DND-41 (cell line): Measurements from ENCODE around the gene PPARA.

Experiments used
- ATAC-seq: fragments of 200-7000 bp; cut with Tn5 transposase; 3 replicates; pipeline ENCODE4 v1.9.1; 2021; ENCODE audit warnings: low read depth; ENCODE audit not compliant: insufficient read depth
- DNase-seq: peaks from one replicate; pipeline ENCODE4 v3.0.0-alpha.2; 2020
- H2AFZ ChIP-seq: 2 replicates; pipeline ENCODE4 v1.6.0; 2012; ENCODE audit warnings: low read depth, low read length
- H3K27ac ChIP-seq: 2 replicates; pipeline ENCODE4 v1.5.1; 2012; ENCODE audit warnings: low read length, inconsistent platforms
- H3K27me3 ChIP-seq: fragments of 200-600 bp; sonication (generic); 2 replicates; pipeline ENCODE4 v1.6.0; 2012; ENCODE audit warnings: low read length, mild to moderate bottlenecking, inconsistent platforms; ENCODE audit not compliant: insufficient read depth, poor library complexity
- H3K36me3 ChIP-seq: 2 replicates; pipeline ENCODE4 v1.5.1; 2012; ENCODE audit warnings: low read length, inconsistent platforms; ENCODE audit not compliant: insufficient read depth
- H3K4me1 ChIP-seq: 2 replicates; pipeline ENCODE4 v1.5.1; 2012; ENCODE audit warnings: mild to moderate bottlenecking, low read length; ENCODE audit not compliant: insufficient read depth
- H3K4me2 ChIP-seq: 2 replicates; pipeline ENCODE4 v1.6.0; 2012; ENCODE audit warnings: mild to moderate bottlenecking, moderate library complexity, low read length, inconsistent platforms; ENCODE audit not compliant: insufficient read depth
- H3K4me3 ChIP-seq, 2 experiments: fragments of 200-600 bp in 1 of 2; shearing (Covaris generic) in 1 of 2; 2 replicates each; pipeline ENCODE4 v1.5.1; 2012 to 2016; ENCODE audit warnings: inconsistent platforms in 2 of 2, low read length in 2 of 2, mild to moderate bottlenecking in 2 of 2, low read depth in 1 of 2, moderate library complexity in 1 of 2
- H3K79me2 ChIP-seq: 2 replicates; pipeline ENCODE4 v1.6.0; 2012; ENCODE audit warnings: low read length, inconsistent platforms; ENCODE audit not compliant: insufficient read depth
- H3K9ac ChIP-seq: 2 replicates; pipeline ENCODE4 v1.6.0; 2012; ENCODE audit warnings: low read depth, mild to moderate bottlenecking, inconsistent platforms, low read length, moderate library complexity
- H3K9me3 ChIP-seq: 2 replicates; pipeline ENCODE4 v1.5.1; 2012; ENCODE audit warnings: low read length, moderate library complexity, mild to moderate bottlenecking, inconsistent platforms; ENCODE audit not compliant: insufficient read depth, severe bottlenecking
- H4K20me1 ChIP-seq: 2 replicates; pipeline ENCODE4 v1.6.0; 2012; ENCODE audit warnings: low read length; ENCODE audit not compliant: insufficient read depth
- EZH2 ChIP-seq: IDR thresholded peaks from 3 replicates; pipeline ENCODE4 v1.6.1; 2012; ENCODE audit warnings: borderline replicate concordance, low read depth, mild to moderate bottlenecking, moderate library complexity, low read length, inconsistent platforms; ENCODE audit not compliant: severe bottlenecking
- TF ChIP-seq, protein P1 (sequence below): IDR thresholded peaks from 2 replicates; pipeline ENCODE4 v1.5.1; 2012; ENCODE audit warnings: borderline replicate concordance, low read length, moderate library complexity, mild to moderate bottlenecking; ENCODE audit not compliant: poor library complexity, severe bottlenecking; ENCODE audit errors: extremely low read depth

The PPARA gene

DNA sequence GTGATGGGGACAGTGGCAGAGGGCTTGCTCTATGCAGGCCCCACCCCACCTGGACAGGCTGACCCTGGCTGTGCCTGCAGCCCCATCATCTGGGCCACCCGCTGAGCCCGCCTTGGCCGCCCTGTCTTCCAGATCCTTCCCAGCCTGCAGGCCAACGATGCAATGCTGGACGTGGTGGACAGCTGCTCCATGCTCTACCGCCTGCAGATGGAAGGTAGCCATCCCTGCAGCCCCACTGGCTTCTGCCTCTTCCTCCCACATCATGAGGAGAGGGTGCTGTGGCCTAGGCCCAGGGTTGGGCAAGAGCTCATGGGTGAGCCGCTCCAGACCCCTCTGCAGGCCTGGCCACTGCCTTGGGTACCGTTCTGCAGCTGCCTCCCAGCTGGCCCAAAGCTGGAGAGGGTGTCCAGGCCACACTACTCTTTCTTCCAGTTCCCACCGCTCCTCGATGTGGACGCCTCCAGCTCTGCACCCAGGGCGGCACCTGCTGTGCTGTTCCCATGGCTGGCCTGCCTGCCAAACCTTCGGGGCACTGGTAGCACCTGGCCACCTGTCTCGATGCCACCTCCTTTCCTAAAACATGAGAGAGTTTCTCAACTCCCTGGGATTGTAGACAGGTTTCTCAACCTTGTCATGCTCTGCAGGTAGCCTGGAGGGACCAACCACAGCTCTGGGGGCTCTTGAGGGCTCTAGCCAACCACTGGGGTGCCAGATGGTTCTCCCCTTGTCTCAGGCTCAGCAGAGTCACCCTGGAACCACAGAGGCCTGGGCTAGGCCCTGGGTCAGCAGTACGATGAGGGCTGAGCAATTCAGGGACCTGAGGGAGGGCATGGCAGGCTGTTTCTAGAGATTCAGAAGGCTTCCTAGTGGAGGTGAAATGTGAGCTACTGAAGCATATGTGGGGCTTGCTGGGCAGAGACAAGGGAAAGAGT lies 136.9 kb downstream of the PPARA start:
- peaks cover 54% of the 10 kb centered on the region for H3K36me3 ChIP-seq
- no peak for DNase-seq
- no peaks in the 10 kb centered on the region for H3K9me3 ChIP-seq
- no peak overlapping the region for H3K9ac ChIP-seq
- no peak overlapping the region for H3K4me2 ChIP-seq
- no peak overlapping the region for H3K4me3 ChIP-seq
- ATAC-seq: no peak
- H3K4me1 ChIP-seq: no peaks in the 10 kb centered on the region
- H3K79me2 ChIP-seq: no peaks in the 10 kb centered on the region
- TF ChIP-seq, protein P1, sequence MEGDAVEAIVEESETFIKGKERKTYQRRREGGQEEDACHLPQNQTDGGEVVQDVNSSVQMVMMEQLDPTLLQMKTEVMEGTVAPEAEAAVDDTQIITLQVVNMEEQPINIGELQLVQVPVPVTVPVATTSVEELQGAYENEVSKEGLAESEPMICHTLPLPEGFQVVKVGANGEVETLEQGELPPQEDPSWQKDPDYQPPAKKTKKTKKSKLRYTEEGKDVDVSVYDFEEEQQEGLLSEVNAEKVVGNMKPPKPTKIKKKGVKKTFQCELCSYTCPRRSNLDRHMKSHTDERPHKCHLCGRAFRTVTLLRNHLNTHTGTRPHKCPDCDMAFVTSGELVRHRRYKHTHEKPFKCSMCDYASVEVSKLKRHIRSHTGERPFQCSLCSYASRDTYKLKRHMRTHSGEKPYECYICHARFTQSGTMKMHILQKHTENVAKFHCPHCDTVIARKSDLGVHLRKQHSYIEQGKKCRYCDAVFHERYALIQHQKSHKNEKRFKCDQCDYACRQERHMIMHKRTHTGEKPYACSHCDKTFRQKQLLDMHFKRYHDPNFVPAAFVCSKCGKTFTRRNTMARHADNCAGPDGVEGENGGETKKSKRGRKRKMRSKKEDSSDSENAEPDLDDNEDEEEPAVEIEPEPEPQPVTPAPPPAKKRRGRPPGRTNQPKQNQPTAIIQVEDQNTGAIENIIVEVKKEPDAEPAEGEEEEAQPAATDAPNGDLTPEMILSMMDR: no peak
- TF ChIP-seq EZH2: no peak
- H3K27me3 ChIP-seq: no peaks in the 10 kb centered on the region
- 0 out of 2 replicates have a peak overlapping the region, but pooled peaks have one; percentile 40 for H3K27ac ChIP-seq
- H2AFZ ChIP-seq: no peak overlapping the region
- no peaks in the 10 kb centered on the region for H4K20me1 ChIP-seq

DNA sequence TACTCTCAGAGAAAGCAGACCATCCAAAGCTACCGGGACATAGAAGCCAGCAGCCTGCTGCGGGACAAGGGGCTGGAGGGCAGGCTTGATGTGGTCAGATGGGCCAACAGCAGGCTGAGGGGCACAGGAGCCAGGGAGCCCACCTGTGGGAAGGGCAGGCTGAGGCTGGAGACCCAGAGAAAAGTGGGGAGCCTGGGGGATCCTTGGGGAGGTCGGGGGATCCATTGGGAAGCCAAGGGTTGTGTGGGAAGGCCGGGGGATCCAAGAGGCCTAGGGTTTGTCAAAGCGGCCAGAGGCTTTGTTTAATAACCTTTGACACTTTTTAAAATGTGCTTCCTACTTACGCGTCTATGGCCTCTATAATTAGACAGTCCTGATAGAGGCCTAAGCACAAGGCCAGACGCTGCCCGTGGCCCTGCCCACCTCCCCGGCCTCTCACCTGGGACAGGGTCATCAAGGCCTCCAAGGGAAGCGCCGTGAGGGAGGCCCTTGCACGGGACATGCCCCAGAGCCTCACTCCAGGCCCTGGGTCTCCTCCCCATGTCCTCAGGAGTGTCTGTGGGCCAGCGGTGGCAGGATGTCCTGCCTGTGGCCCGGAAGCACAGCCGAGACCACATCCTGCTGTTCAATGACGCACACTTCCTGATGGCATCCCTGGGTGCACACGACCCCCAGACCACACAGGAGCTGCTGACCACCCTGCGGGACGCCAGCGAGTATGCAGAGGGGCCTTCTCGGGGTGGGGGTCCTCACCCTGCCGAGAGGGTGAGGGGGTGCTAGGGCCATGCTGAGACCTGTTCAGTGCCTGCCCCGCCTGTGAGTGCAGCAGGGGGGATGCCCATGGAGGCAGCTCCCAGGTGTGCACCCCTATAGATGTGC lies 137.8 kb downstream of the PPARA start:
- Histone ChIP-seq H3K4me2 (no peak overlapping the region), H2AFZ (no peak overlapping the region), H3K4me3 (no peak overlapping the region), H3K79me2 (no peaks in the 10 kb centered on the region), H3K9me3 (no peaks in the 10 kb centered on the region), H4K20me1 (no peaks in the 10 kb centered on the region), H3K4me1 (no peaks in the 10 kb centered on the region), H3K36me3 (peaks cover 59% of the 10 kb centered on the region), H3K27ac (no peak overlapping the region), H3K27me3 (no peaks in the 10 kb centered on the region), H3K9ac (no peak overlapping the region)
- ATAC-seq: no peak
- DNase-seq: no peak
- no peak for TF ChIP-seq EZH2
- TF ChIP-seq, protein P1: no peak

DNA sequence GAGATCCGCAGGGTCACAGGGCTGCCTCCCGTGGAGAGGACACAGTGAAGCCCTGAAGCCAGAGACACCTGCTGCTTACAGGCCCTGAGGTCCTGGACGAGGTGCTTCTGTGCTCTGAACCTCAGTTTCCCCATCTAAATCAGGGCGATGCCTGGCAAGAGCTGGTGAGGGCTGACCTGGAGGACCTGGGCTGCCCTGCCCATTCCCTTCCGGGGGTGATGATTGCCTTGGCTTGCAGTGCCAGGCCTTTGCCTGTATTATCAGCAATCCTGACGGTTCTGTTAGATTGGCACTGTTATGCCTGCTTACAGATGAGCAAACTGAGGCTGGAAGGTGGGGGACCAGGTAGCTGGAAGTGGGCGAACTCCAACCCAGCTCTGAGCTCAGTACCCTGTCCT lies 138.5 kb downstream of the PPARA start:
- ATAC-seq (no peak), DNase-seq (no peak)
- H3K36me3 ChIP-seq: peaks cover 54% of the 10 kb centered on the region
- H3K4me2 ChIP-seq: no peak overlapping the region
- no peak overlapping the region for H3K4me3 ChIP-seq
- no peaks in the 10 kb centered on the region for H3K79me2 ChIP-seq
- TF ChIP-seq EZH2: no peak
- TF ChIP-seq, protein P1: no peak
- H3K27me3 ChIP-seq: no peaks in the 10 kb centered on the region
- no peak overlapping the region for H2AFZ ChIP-seq
- H3K9me3 ChIP-seq: no peaks in the 10 kb centered on the region
- H4K20me1 ChIP-seq: no peaks in the 10 kb centered on the region
- no peak overlapping the region for H3K27ac ChIP-seq
- H3K9ac ChIP-seq: no peak overlapping the region
- H3K4me1 ChIP-seq: no peaks in the 10 kb centered on the region
